ENCODE data around the gene EXOC7. TPM values are rescaled to one million over a fixed set of nuclear protein-coding genes. Genes with fewer than 3 reads are reported as not detected.

EXOC7 gene
- total RNA-seq, 3 donors from 2014 or later = 91.4 to 103 (median 93.9) TPM

- Histone ChIP-seq H3K27ac (no peak overlapping the region), H3K36me3 (no peaks in the 10 kb centered on the region), H3K4me3 (no peak overlapping the region), H3K4me1 (peaks cover 0 to 6% of the 10 kb centered on the region in 2 donors), H3K27me3 (no peaks in the 10 kb centered on the region), H3K9me3 (no peaks in the 10 kb centered on the region)
- TF ChIP-seq CTCF (IDR thresholded peaks at IDR 0.05) = no peak
- intact Hi-C loops (cut with DNase I; ENCODE audit: low total_unique reads) = loop anchor here (1.0 kb wide), 1 partner anchor 154 kb away; no protein-coding TSS in a partner anchor
- DNase-seq (ENCODE audit: low spot score in 2 of 2) = no peak
Observed at GRCh38 chr17:76120658-76121008, 17.0 kb upstream of the EXOC7 start.

- Histone ChIP-seq H3K4me1 (peaks cover 0 to 6% of the 10 kb centered on the region in 2 donors), H3K27ac (no peak overlapping the region), H3K36me3 (no peaks in the 10 kb centered on the region), H3K27me3 (no peaks in the 10 kb centered on the region), H3K9me3 (no peaks in the 10 kb centered on the region), H3K4me3 (no peak overlapping the region)
- TF ChIP-seq POLR2AphosphoS5 (IDR thresholded peaks at IDR 0.05) (no peak), POLR2A (IDR thresholded peaks at IDR 0.05) (no peak), CTCF (IDR thresholded peaks at IDR 0.05) (no peak)
- intact Hi-C loops (cut with DNase I; ENCODE audit: low total_unique reads) = no loop called here
- no peak for DNase-seq (ENCODE audit: low spot score in 2 of 2)
Observed at GRCh38 chr17:76119409-76120371, 16.1 kb upstream of the EXOC7 start.

- Histone ChIP-seq H3K27ac (no peak overlapping the region), H3K9me3 (no peaks in the 10 kb centered on the region), H3K4me1 (no peaks in the 10 kb centered on the region), H3K4me3 (no peak overlapping the region), H3K27me3 (no peaks in the 10 kb centered on the region), H3K36me3 (no peaks in the 10 kb centered on the region)
- intact Hi-C loops (cut with DNase I; ENCODE audit: low total_unique reads) = no loop called here
- TF ChIP-seq CTCF (IDR thresholded peaks at IDR 0.05) (no peak), POLR2AphosphoS5 (IDR thresholded peaks at IDR 0.05) (no peak), POLR2A (IDR thresholded peaks at IDR 0.05) (no peak)
- no peak for DNase-seq (ENCODE audit: low spot score in 2 of 2)
Observed at GRCh38 chr17:76115138-76115754, 11.7 kb upstream of the EXOC7 start.

GRCh38 chr17:76111956-76112355 lies 8.4 kb upstream of the EXOC7 start:
- DNase-seq (ENCODE audit: low spot score in 2 of 2) = no peak
- intact Hi-C loops (cut with DNase I; ENCODE audit: low total_unique reads) = no loop called here
- Histone ChIP-seq H3K36me3 (no peaks in the 10 kb centered on the region), H3K4me3 (no peak overlapping the region), H3K27me3 (no peaks in the 10 kb centered on the region), H3K9me3 (no peaks in the 10 kb centered on the region), H3K4me1 (no peaks in the 10 kb centered on the region), H3K27ac (no peak overlapping the region)
- TF ChIP-seq POLR2AphosphoS5 (IDR thresholded peaks at IDR 0.05) (no peak), CTCF (IDR thresholded peaks at IDR 0.05) (no peak), POLR2A (IDR thresholded peaks at IDR 0.05) (no peak)

- no peak for TF ChIP-seq POLR2A (IDR thresholded peaks at IDR 0.05)
- TF ChIP-seq CTCF (IDR thresholded peaks at IDR 0.05) = no peak
- TF ChIP-seq POLR2AphosphoS5 (IDR thresholded peaks at IDR 0.05) = no peak
- intact Hi-C loops (cut with DNase I; ENCODE audit: low total_unique reads) = no loop called here
Observed at GRCh38 chr17:76107509-76107908, 3.9 kb upstream of the EXOC7 start.

More at GRCh38 chr17:76107509-76107908, 3.9 kb upstream of the EXOC7 start:
- Histone ChIP-seq H3K27ac (no peak overlapping the region), H3K4me1 (peaks cover 0 to 11% of the 10 kb centered on the region in 2 donors), H3K36me3 (no peaks in the 10 kb centered on the region), H3K9me3 (no peaks in the 10 kb centered on the region), H3K27me3 (no peaks in the 10 kb centered on the region), H3K4me3 (no peak overlapping the region)
- no peak for DNase-seq (ENCODE audit: low spot score in 2 of 2)

Data from breast epithelium (tissue), 4 donors.